ENCODE measurements around the gene ACTR3. TPM values are rescaled to one million over a fixed set of nuclear protein-coding genes. Genes with fewer than 3 reads are reported as not detected.

Gene ACTR3
- total and polyA plus RNA-seq, 3 donors from 2014 or later: 106 to 180 (median 114) TPM

DNA sequence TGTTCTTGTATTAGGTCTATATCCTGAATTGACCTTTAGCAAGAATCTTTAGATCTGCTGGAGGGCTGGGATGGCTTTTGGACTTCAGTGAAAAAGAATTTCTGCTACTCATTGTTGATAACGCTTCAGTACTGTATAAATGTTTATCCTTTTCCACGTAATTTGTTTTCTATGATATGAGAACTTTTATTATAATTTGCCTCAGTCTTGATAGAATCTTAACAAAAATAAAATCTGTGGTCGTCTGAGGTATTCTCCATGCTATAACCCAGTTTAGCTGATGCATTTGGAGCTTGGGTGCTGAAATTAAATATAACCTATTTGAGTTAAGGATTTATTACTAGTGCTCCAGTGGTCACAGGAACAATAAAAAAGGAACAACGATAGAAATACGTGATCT is 71.1 kb downstream of the ACTR3 start:
- intact Hi-C loops (cut with DNase I; ENCODE audit: low total_unique reads): no loop called here
- Histone ChIP-seq H3K27ac (no peak overlapping the region), H3K4me3 (no peak overlapping the region), H3K9me3 (no peaks in the 10 kb centered on the region), H3K27me3 (no peaks in the 10 kb centered on the region), H3K4me1 (no peaks in the 10 kb centered on the region), H3K36me3 (ENCODE audit: low read depth, missing control alignments) (no peaks in the 10 kb centered on the region)
- 84 to 88% methylated on average over 5 of the region's 5 CpGs for WGBS, 2 donors
- no peak for TF ChIP-seq POLR2A (IDR thresholded peaks at IDR 0.05)
- DNase-seq: no peak

DNA sequence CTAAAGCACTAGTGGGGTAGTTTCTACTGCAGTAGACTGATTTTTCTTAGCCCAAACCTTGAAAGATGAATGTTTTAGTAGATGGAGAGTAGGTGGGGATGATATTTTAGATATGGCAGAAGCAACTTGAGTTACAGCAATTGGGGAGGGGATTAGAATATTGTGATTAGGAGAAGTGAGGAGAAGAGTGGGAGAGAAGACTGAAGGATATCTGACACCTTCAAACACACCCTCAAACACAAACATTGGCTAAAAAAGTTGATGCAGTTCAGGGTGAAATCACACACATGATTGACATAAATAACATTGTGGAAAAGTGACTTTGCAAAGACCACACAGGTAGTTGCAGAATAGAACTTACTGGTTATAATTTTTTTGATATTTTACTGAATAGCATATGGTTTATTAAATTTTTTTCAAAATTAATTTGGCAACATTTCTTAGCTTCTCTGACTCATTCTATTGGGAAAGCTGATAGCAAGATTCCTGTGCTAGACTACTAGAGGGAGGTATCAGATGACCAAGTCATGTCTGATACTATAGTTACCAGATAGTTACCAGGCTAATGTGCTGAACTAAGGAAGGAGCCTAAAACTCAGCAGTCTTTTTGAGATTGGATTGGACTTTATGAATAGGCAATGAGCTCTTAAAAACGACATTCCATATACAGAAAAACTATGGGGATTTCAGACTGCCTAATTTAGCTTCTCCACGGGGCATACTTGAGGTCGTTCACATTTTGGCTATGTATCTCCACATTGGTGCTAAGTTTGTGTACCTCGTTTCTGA is 73.0 kb downstream of the ACTR3 start:
- Histone ChIP-seq H3K4me3 (no peak overlapping the region), H3K4me1 (peaks cover 10% of the 10 kb centered on the region), H3K27ac (no peak overlapping the region), H3K27me3 (no peaks in the 10 kb centered on the region), H3K36me3 (ENCODE audit: low read depth, missing control alignments) (no peaks in the 10 kb centered on the region), H3K9me3 (no peaks in the 10 kb centered on the region)
- 50 to 76% methylated on average over 4 of the region's 4 CpGs for WGBS, 2 donors
- intact Hi-C loops (cut with DNase I; ENCODE audit: low total_unique reads): no loop called here
- TF ChIP-seq POLR2A (IDR thresholded peaks at IDR 0.05): no peak
- TF ChIP-seq, protein P1, sequence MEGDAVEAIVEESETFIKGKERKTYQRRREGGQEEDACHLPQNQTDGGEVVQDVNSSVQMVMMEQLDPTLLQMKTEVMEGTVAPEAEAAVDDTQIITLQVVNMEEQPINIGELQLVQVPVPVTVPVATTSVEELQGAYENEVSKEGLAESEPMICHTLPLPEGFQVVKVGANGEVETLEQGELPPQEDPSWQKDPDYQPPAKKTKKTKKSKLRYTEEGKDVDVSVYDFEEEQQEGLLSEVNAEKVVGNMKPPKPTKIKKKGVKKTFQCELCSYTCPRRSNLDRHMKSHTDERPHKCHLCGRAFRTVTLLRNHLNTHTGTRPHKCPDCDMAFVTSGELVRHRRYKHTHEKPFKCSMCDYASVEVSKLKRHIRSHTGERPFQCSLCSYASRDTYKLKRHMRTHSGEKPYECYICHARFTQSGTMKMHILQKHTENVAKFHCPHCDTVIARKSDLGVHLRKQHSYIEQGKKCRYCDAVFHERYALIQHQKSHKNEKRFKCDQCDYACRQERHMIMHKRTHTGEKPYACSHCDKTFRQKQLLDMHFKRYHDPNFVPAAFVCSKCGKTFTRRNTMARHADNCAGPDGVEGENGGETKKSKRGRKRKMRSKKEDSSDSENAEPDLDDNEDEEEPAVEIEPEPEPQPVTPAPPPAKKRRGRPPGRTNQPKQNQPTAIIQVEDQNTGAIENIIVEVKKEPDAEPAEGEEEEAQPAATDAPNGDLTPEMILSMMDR (IDR thresholded peaks at IDR 0.05): no peak
- no peak for DNase-seq

- no peak for DNase-seq
- H3K27ac ChIP-seq: no peak overlapping the region
- no peaks in the 10 kb centered on the region for H3K9me3 ChIP-seq
- H3K4me1 ChIP-seq: peaks cover 10% of the 10 kb centered on the region
- intact Hi-C loops (cut with DNase I; ENCODE audit: low total_unique reads): no loop called here
- H3K27me3 ChIP-seq: no peaks in the 10 kb centered on the region
- no peak overlapping the region for H3K4me3 ChIP-seq
- TF ChIP-seq, protein P1 (IDR thresholded peaks at IDR 0.05): no peak
- no peak for TF ChIP-seq POLR2A (IDR thresholded peaks at IDR 0.05)
- 84% methylated on average over 3 of the region's 3 CpGs for WGBS, 2 donors
- no peaks in the 10 kb centered on the region for H3K36me3 ChIP-seq (ENCODE audit: low read depth, missing control alignments)
These were observed 74.1 kb downstream of the ACTR3 start for GRCh38 chr2:113963965-113964364.

DNA sequence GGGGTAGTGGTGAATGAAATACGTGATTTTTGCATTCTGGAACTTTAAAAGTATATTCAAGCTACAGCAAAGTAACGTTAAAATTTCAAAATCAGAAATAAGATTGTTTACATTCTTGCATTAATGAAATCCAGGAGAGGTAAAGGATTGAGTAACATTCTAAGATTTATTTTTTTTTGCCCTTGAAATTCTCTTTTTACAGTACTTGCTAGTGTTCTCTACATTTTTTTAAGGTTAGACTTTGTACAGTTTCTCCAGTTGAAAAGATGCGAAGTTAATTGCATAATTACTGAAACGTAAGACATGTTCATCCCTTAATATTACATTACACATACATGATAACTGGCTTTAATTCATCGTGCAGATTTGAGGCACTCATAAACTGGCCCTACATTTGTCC is 74.5 kb downstream of the ACTR3 start:
- Histone ChIP-seq H3K9me3 (no peaks in the 10 kb centered on the region), H3K4me3 (no peak overlapping the region), H3K4me1 (peaks cover 10% of the 10 kb centered on the region), H3K27me3 (no peaks in the 10 kb centered on the region), H3K36me3 (ENCODE audit: low read depth, missing control alignments) (no peaks in the 10 kb centered on the region), H3K27ac (no peak overlapping the region)
- no peak for TF ChIP-seq POLR2A (IDR thresholded peaks at IDR 0.05)
- TF ChIP-seq, protein P1 (IDR thresholded peaks at IDR 0.05): no peak
- 85% methylated on average over 5 of the region's 5 CpGs for WGBS, 2 donors
- no peak for DNase-seq
- intact Hi-C loops (cut with DNase I; ENCODE audit: low total_unique reads): no loop called here

DNA sequence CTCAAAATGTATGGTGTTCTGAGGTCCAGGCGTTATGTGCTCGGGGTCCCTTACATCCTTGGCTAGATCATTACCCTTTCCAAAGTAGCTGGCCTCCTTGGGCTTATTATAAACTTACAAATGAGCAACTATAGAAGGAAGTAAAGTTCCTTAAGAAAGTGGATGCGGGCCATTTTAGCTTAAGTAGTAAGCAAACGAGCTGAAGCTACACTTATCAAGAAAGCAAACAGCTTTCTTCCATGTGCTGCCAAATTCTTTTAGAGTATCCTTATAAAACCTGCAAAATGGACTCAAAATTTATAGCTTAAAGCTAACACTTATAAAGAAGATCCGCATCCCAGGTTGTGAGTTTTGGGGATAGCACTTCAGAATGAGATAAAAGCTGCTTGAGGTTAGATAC is 75.3 kb downstream of the ACTR3 start:
- Histone ChIP-seq H3K27me3 (no peaks in the 10 kb centered on the region), H3K36me3 (ENCODE audit: low read depth, missing control alignments) (no peaks in the 10 kb centered on the region), H3K4me1 (peaks cover 10% of the 10 kb centered on the region), H3K27ac (no peak overlapping the region), H3K9me3 (no peaks in the 10 kb centered on the region), H3K4me3 (no peak overlapping the region)
- 68 to 78% methylated on average over 5 of the region's 5 CpGs for WGBS, 2 donors
- intact Hi-C loops (cut with DNase I; ENCODE audit: low total_unique reads): no loop called here
- TF ChIP-seq, protein P1 (IDR thresholded peaks at IDR 0.05): no peak
- TF ChIP-seq POLR2A (IDR thresholded peaks at IDR 0.05): no peak
- no peak for DNase-seq

All from testis (tissue), 3 donors.